Glomerular visceral epithelial cell (primary cell): ENCODE data around the gene PRKCZ.

Source experiments
- DNase-seq: peaks from one replicate; pipeline ENCODE4 v3.0.0-alpha.2; 2016; ENCODE audit errors: extremely low spot score

The PRKCZ gene

DNA sequence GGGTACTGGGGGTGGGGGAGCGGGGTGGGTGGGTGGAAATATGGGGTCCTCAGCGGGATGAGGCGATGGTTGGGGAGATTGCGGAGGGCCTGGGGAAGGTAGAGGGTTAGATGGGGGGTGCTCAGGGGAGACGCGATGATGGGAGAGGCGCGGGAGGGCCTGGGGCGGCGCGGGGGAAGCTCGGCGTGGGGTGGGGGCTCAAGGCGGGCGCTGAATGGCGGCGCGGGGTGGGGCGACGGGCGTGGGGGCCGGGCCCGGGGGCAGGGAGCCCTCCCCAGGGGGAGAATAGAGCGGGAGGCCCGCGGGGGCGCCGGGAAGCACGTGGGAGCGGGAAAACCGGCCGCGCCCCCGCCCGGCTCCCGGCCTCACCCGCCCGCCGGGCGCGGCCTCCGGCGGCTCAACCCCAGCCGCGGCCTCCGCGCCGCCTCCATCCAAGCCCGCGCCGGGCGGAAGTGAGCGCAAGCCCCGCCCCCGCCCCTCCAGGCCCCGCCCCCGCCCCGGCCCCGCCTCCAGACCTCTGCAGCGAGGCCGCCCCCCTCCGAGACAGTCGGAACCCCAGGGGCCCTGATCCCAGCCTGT lies 144.2 kb downstream of the PRKCZ start, which contains the start of gene FAAP20:
Gene FAAP20, minus strand, starts transcription at position 454 of the 579 bp plus-strand sequence. Its CDS starts 23 bp downstream, at position 431.
- peak; percentile 82 for DNase-seq

DNA sequence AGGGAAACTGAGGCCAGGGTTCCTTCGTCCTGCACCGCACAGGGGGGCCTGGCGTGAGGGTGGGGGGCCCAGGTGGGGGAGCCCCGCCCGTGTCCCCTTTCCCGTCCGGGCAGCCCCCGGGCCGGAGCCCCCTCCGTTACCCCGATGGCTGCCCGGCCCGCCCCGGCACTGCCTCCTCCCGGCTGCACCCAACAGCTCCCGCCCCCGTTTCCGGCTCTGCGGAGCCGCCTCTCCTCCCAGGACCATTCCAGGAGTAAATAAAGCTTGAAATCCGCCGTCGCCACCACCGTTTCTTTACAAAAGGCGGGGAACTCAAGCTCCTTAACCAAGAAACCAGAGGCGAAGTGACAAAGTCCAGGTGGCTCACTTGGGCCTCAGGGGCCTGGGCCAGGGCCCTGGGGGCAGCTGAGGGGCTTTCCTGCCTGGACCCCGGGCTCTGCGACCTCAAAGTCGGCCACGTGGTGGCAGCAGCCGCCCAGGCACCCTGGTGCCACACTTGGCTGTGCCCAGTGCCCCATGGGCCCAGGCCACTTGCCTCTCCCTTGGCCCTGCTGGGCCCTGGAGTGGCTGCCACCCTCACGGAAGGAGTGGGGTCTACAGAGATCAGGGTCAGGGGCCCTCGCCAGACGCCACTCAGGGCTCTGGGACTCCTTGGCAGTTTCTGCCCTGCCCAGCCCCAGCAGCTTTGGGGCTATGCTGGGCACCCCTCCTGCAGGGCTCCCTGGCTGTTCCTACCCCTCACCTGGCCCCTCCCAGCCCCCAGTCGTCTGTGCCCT lies 144.9 kb downstream of the PRKCZ start:
- DNase-seq, result peak; percentile 87

DNA sequence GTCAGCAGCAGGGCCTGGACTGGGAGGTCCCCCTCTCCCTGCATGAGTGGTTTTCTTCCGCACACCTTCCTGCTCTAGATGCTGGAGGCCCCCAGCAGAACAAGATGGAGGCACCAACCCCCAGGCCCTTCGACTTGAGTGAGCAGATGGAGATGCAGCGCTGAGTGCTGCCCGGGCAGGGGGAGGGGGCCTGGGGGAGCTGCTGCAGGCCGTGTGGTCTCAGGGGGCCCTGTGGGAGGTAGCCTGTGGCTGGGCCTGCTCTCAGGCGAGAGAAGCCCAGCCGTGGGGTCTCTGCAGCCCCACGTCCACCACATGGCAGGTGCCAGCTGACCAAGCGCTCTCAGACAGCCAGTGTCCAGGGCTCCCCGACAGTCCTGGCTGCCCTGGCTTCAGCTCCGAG lies 145.6 kb downstream of the PRKCZ start:
- DNase-seq, result no peak

DNA sequence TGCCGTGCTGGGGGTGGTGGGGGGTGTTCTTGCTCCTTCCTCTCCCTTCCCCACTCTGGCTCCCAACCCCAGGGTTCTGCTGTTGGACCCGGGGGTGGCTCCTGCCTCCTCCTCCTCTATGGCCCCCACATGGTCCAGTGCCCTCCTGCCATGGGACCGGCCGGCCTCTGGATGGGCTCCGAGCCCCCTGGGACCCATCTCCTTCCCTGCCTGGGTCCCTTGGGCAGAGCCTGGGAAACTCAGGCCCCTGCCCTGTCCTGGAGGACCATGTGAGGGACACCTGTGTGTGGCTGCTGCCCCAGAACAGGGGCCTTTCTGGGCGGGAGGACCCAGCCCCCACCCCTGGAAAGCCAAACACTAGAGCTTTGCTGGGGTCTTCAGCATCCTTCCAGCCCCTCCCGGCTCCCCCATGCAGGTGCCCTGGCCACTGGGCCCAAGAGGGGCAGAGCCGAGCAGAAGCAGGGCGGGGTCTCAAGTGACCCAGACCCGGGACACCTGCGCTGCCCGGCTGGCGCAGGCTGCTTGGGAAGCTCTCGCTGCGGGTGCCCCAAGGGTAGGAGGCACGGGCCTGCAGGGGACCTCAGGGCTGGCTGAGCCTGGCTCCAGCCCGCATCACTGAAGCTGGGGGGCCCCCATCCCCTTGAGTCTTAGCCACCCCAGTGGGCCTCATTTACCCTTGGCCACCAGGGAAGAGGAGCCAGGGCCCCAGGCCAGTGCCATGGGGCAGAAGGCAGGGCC lies 146.9 kb downstream of the PRKCZ start:
- DNase-seq, result no peak

DNA sequence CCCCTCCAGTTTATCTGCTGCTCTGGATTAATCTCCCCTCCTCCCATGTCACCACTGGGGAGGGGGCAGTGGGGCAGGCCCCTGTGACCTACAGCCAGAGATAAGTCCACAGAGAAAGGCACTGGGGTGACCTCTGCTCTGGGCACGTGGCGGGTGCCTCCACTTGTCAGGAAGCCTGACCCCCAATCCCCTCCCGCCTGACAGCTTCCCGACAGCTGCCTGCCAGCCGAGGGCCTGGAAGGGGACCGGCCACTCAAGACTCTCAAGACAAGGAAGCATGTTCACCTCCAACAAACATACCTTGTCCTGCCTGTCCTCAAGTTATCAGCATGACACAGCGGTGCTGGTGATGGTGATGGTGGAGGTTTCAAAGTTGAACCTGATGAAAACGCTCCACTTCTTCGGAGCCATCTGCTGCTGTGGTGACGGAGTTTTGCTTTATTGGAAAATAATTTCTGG lies 147.5 kb downstream of the PRKCZ start:
- DNase-seq, result no peak

DNA sequence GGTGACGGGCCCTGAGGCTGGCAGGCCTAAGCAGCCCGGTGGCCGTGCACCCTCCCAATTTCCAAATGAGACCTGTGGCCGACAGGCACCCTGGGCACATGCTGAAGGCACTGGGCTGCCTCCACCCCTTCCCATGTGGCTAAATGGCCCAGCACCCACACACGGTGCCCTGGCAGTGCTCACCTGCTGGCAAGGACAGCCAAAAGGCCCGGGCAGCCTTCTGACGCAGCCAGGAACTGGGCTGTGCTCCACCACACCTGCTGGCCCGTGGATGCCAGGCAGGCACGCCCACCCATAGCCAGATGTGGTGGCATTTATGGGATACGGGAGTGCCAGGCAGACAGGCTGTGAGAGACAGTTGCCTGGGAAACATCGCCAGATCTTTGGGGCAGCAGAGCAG lies 148.4 kb downstream of the PRKCZ start:
- DNase-seq, result no peak

DNA sequence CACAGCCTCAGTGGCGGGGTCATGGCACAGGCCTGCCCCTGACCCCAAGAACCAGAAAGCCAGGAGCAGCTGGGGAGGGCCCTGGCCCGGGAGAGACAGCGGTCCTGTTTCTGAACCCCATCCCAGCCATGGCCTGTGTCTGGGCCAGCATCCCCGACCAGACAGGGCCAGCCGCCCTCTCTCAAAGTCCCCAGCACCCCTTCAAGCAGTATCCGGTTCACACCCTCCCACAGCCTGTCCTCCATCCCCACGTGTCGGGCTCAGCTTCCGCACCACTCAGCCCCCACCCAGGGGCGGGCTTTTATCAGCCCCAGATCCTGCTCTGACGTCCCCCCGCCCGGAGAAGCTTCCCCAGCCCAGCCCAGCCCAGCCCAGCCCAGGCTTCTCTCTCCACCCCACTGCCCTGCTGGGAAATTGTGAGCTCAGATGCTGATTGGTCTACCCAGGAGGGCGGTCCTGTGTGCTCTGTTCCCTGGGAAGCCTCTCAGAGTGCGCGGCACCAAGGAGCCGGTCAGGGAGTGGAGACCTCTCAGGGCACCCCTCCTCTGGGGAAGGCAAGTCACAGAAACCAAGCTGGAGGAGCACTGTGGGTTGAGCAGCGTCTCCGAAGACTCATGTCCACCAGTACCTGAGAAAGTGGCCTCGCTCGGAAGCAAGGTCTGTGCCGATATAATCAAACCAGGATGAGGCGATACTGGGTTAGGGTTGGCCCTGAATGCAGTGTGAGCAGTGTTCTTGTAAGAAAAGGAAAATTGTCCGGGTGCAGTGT lies 149.0 kb downstream of the PRKCZ start:
- peak; percentile 61 for DNase-seq

DNA sequence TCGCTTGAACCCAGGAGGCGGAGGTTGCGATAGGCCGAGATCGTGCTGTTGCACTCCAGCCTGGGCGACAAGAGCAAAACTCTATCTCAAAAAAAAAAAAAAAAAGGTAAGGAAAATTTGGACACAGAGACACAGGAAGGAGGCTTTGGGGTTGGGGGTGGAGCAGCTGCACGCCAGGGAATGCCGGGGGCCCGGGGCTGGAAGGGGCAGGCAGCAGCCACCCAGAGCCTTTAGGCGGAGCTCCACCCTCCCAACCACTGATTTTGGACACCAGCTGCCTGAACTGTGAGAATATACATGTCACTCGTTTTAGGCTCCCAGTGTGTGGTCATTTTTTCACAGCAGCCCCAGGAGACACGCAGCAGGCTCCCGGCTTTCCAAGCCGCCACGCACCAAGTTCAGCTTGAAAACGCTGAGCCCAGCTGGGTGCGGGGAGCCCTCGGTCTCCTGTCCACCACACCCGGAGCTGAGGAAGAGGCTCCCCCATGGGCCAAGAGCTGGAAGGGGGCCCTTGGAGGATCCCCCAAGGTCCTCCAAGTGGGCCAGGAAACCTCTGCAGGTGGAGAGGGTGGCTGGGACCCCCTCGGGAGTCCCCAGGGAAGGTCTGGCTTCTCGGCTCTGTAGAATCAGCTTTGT lies 150.2 kb downstream of the PRKCZ start:
- DNase-seq, result no peak

DNA sequence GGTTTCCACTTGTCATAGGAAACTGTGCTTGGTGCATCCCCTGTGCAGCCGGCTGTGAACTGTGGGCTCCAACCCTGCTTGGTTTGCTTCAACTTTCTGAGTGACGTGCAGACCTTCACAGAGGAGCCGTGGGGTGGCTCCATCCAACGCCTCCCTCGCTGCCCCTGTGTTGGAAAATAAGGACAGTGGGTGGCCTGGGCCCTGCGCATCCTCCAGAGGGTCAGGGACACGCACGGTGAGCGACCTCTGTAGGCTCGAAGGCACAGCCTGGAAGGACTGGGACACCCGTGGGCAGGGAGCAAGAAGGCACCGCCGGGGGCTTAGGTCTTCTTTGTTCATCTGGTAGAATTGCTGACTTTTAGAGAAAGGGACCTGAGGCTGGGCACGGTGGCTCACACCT lies 150.9 kb downstream of the PRKCZ start:
- DNase-seq, result no peak

DNA sequence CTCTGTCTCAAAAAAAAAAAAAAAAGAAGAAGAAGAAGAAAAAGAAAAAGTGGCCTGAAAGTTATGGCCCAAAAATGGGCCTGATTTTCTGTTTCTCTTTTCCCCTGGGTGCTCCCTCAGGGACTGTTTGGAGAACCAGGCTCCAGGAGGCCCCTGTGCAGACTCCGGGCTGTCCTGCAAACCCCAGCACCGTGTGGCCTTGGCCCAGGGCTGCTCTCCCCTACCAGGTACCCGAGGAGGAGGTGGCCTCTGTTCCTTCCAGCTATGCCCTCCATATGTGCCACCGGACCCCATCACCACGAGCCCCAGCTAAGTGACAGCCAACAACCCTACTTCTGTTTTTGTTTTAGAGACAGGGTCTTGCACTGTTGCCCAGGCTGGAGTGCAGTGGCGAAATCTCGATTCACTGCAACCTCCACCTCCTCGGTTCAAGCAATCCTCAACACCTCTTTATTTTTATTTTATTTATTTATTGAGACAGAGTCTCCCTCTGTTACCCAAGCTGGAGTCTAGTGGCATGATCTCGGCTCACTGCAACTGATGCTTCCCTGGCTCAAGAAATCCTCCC lies 151.9 kb downstream of the PRKCZ start:
- DNase-seq, result no peak

DNA sequence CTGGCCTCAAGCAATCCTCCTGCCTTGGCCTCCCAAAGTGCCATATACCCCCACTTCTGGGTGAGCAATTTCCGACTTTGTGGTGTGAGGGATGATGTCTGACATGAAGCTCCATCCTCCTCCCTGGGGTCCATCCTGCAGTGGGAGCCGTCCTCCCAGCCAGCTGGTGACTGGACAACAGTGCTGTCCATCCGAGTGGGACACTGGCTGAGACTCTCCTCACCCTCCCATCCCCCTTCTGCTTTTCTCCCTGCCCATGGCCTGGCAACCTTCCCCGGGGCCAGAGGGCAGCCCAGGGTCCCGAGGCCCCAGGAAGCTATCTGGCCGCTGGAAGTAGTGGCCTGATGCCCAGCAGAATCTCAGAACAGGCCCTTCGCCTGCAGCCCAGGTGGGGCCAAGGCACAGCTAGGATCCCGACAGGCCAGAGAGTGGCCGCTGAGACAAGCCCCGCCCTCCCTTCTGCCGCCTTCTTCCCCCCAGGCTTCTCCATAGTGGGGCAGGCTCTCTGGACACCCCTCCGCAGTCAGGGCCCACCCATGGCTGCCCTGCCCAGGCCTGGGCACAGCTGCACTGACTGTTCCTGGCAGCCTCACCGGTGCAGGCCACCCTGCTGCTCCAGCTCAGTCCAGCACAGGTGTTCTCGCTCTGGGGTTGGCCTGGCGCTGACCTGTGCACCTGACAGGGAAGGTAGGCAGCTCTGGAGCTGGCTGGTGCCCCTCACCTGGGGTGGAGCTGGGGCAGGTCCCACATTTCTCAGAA lies 152.8 kb downstream of the PRKCZ start:
- DNase-seq, result no peak

DNA sequence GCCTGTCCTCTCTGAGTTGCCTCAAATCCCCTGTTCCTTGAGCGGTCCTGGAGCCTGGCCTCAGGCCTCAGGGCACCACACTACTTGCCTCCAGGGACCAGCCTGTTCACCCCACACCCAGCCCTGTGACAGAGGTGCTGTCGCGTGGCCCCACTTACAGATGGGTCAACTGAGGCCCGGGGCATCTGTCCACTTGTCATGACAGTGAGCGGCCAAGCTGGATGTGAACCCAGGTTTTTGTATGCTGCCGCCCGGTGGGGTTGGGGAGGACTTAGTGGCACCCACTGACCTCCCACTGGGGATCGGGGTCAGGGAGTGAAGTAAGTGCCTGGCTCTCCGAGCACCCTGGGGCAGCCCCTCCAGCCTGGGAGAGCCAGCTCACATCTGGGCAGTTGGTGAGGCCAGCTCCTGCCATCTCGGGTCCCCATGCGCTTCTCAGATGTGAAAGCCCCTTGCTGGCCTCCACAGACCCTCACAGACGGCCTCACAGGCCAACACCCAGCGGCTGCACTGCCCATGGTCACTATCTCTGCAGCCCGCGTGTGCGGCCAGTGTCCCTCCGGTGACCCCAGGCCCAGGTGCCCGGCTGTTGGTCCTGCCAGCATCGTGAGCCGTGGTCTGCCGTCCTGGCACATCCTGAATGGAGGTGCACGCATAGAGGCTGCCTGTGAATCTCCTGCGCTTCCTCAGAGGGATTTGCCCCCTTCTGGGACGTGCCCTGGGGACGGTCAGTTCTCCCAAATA lies 153.6 kb downstream of the PRKCZ start:
- no peak for DNase-seq

DNA sequence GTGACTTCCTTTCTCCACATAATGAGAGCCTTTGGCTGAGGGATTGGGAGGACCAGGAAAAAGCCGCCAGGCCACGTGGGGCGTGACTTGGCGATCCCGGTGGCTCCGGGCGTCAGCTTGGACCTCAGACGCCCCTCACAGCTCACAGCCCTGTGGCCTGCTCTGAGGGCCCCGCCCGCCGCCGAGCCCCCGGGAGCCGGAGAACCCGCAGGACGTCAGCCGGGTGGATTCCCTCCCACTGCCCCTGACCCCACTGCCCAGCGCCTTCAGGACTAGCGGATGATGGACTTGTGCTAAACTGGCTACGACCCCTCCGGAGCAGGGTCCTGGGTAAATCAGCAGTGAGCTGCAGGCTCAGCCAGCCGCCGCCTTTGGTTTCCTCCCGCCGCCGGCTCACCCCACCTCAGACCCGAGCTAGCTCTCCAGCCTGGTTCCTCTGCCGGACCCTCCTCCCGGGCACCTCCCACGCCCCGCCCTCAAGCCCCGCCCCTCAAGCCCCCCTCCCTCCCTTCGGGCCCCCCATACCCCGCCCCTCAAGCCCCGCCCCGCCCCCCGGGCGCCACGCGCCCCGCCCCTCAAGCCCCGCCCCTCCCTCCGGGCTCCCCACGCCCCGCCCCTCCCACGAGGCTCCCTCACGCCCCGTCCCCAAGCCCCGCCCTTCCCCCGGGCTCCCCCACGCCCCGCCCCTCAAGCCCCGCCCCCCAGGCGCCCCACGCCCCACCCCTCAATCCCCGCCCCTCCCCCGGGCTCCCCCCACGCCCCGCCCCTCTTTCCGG lies 154.4 kb downstream of the PRKCZ start:
- peak; percentile 88 for DNase-seq

DNA sequence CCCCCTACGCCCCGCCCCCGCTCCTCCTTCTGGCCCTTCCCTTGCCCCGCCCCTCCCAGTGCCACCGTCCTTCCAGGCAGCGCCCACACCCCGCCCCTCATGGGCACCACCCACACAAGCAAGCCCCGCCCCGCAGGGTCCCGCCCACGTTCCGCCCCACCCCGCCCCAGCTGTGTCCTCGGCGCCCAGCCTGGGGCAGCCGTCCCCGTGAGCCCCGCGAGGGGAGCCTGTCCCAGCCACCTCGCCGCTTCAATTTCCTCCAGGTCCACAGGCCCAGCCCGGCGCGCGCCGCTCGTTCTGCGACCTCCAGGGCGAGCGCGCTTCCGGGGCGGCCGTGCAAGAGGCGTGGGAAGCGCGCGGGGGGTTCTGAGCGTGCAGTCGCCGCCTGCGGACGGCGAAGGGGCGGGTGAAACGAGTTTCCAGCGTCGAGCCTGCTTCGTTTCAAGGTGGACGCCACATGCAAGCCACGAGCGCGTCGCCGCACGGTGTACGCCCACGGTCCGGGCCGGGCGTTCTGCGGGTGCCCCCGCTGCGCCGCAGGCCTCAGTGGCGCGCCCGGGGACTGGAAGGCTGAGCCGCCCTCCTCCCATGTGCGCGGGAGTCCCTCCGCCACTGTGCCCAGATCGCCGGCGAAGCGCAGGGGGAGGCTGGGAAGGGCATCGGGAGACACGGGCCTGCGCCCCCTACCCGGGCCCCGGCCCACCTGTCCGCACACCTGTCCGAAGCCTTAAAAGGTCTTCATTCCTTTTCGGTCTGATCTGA lies 155.2 kb downstream of the PRKCZ start:
- peak; percentile 94 for DNase-seq

DNA sequence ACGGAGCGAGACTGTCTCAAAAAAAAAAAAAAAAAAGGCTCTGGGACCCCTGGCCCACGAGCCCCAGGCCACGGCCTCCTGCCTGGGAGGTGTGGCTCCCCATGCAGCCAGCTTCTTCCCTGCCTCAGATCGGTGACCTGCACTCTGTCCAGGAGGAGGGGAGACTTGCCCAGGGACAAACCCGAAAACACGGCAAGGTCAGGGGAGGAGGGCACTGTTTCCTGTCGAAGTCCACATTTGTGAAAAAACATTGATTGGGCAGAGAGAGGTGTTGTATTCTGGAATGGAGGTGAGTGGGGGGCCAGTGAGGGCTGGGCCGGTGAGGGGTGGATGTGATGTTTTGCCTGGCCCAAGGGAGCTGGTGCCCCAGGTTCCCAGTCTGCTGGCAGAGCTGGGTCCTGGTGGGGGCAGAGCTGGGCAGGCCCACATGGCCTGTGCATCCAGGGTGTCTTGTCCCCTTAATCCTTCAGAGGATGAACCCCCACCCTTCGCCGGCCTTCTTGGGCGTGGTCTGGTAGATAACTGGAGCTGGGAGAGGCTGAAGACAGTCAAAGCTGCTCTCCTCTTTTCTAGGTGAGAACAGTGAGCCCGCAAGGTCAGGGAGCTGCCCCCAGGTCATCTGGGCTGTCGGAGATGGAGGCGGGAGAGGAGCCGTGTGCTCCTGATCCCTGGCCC lies 156.7 kb downstream of the PRKCZ start:
- DNase-seq, result no peak

DNA sequence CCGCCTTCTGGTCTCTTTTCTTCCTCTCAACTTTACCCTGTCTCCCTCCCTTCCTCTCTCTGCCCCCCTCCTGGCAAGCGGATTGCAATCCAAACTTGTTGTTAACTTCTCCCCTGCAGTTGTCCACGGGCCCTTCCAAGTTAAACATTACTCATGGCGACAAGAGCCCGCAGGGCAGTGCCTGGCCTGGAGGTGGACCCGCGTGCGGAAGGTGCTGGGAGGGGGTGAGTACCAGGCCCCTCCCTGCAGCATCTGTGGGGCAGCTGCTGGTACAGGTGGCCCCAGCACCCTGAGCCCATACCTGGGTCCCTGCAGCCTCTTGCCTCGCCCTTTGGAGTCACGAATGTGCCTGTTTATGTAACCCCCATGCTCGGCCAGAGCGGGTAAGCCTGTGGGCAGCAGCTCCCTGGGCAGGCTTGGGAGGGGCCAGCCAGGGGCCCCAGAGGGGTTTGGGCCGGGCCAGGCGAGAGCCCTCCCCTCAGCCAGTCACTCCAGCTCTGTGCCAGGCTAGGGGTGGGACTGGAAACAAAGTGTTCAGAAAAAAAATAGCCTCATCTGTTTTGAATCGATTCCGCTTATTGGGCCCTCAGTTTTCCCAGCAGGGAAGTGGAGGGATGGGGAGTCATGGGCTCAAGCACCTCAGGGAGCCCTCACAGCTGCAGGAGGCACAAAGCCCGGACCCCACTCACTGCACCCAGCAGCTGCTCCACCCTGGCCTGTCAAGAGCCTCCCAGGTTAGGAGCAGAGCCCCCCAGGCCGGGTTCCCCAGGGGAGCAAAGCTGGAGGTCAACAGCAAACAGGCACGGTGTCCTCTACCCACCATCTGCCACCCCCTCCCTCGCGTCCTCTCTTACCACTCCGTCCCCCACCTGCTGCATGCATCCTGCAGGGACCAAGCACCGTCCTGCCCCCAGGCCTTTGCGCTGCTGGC lies 158.4 kb downstream of the PRKCZ start:
- peak; percentile 86 for DNase-seq
